ENCODE results near the gene TMEM116. TPM values are rescaled to one million over a fixed set of nuclear protein-coding genes. Genes with fewer than 3 reads are reported as not detected.
A peak's percentile ranks its signal among the peaks of the same experiment; 100 is the strongest.
"Not testable (repeated sequence)": the region's sequence is repeated elsewhere in the genome, so short reads cannot be mapped to it uniquely, and the experiment has no call there.

TMEM116 gene
- total RNA-seq (10 to 100 TPM; 22.4 to 28.4 TPM), total RNA-seq (33.3 to 67.5 reads per million in 2 donors)

- Mint-ChIP-seq H3K36me3 (ENCODE audit: low read depth) (peaks cover 11% of the 10 kb centered on the region), H3K4me3 (peak within 1 kb of the TSS; percentile 90), H3K4me1 (peaks cover 46% of the 10 kb centered on the region), H3K27me3 (no peaks in the 10 kb centered on the region), H3K27ac (peak within 1 kb of the TSS; percentile 98)
- DNase-seq (peak; percentile 98 to 100 (median 100)), ATAC-seq (peak; percentile 87)
- no peaks in the 10 kb centered on the region for H3K9me3 ChIP-seq (ENCODE audit: control insufficient read depth, low read length, poor library complexity, severe bottlenecking)
Observed at GRCh38 chr12:112012775-112013600, at the start of gene TMEM116, which contains the start of gene ERP29. Gene TMEM116, minus strand, starts transcription at chr12:112013165. Its CDS starts 7,895 bp downstream, at chr12:112005270. Gene ERP29, plus strand, starts transcription at chr12:112013426. Its CDS starts 40 bp downstream, at chr12:112013466.

DNA sequence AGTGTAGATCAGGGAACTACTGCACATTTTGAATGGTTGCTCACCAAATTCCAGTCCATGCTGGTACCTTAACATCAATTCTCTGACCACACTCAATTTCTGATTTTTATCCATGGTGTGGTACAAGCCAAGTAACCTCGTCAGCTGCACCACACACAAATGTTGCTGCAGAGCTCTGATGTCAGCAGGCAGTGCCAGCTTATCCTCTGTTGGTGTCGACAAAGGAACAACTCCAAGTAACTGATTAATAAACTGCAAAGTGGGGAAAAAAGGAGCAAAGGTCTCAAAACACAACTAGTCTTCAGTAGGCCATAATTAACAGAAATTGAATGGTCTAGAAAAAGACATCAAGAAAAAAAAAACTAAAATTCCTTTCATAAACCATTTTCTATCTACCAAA lies 48.2 kb upstream of the TMEM116 start:
- no peak overlapping the region for H3K27ac Mint-ChIP-seq
- no peak for DNase-seq
- H3K27me3 Mint-ChIP-seq, result no peaks in the 10 kb centered on the region
- no peak for ATAC-seq
- peaks cover 7% of the 10 kb centered on the region for H3K36me3 Mint-ChIP-seq (ENCODE audit: low read depth)
- H3K4me1 Mint-ChIP-seq, result peaks cover 4% of the 10 kb centered on the region
- H3K9me3 ChIP-seq (ENCODE audit: control insufficient read depth, low read length, poor library complexity, severe bottlenecking), result no peaks in the 10 kb centered on the region
- no peak overlapping the region for H3K4me3 Mint-ChIP-seq

DNA sequence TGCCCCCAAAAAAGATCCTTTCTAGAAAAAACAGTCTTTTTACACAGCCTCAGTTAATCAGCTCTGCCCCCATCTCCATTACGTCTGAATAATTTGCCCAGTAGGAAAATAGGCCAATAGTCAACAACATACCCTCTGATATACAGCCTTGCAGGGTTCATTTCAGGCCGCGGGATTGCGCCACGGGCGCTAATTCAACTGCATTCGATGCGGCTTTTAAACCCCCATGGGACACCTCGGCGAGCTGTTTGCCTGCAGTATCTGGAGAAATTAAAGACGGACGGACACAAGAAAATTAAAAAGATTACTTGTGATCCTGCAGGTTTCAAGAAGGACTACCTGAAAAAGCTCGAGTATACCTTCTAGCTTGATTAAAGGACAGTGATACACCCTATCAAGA lies 36.4 kb upstream of the TMEM116 start:
- H3K4me1 Mint-ChIP-seq, result peaks cover 4% of the 10 kb centered on the region

GRCh38 chr12:112046003-112046402 lies 33.0 kb upstream of the TMEM116 start:
- Mint-ChIP-seq H3K27me3 (no peaks in the 10 kb centered on the region), H3K4me3 (no peak overlapping the region), H3K4me1 (peaks cover 3% of the 10 kb centered on the region), H3K36me3 (ENCODE audit: low read depth) (peaks cover 9% of the 10 kb centered on the region), H3K27ac (peak overlapping the region; percentile 43)
- ATAC-seq (no peak), DNase-seq (no peak)
- H3K9me3 ChIP-seq (ENCODE audit: control insufficient read depth, low read length, poor library complexity, severe bottlenecking), result no peaks in the 10 kb centered on the region

More for the DNA sequence above, 36.4 kb upstream of the TMEM116 start:
- Mint-ChIP-seq H3K27me3 (no peaks in the 10 kb centered on the region), H3K27ac (peak overlapping the region; percentile 27), H3K4me3 (no peak overlapping the region), H3K36me3 (ENCODE audit: low read depth) (peaks cover 3% of the 10 kb centered on the region)
- no peaks in the 10 kb centered on the region for H3K9me3 ChIP-seq (ENCODE audit: control insufficient read depth, low read length, poor library complexity, severe bottlenecking)
- ATAC-seq (no peak), DNase-seq (no peak)

DNA sequence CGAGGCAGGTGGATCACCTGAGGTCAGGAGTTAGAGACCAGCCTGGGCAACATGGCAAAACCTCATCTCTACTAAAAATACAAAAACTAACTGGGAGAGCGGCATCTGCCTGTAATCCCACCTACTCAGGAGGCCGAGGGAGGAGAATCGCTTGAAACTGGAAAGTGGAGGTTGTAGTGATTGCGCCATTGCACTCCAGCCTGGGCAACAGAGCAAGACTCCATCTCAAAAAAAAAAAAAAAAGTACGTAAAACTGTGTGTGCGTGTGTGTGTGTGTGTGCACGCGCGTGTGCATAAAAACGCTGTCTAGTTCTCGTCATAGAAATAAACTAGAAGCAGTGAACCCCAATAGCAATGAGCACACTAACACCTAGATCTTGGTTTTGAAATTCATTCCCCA lies 23.6 kb upstream of the TMEM116 start:
- peaks cover 11% of the 10 kb centered on the region for H3K36me3 Mint-ChIP-seq (ENCODE audit: low read depth)

GRCh38 chr12:112035219-112035785 lies 22.3 kb upstream of the TMEM116 start:
- Mint-ChIP-seq H3K36me3 (ENCODE audit: low read depth) (peaks cover 11% of the 10 kb centered on the region), H3K4me3 (no peak overlapping the region), H3K4me1 (peaks cover 16% of the 10 kb centered on the region), H3K27ac (no peak overlapping the region), H3K27me3 (no peaks in the 10 kb centered on the region)
- H3K9me3 ChIP-seq (ENCODE audit: control insufficient read depth, low read length, poor library complexity, severe bottlenecking), result no peaks in the 10 kb centered on the region
- DNase-seq (no peak), ATAC-seq (no peak)

More for the DNA sequence above, 23.6 kb upstream of the TMEM116 start:
- H3K4me3 Mint-ChIP-seq; H3K27me3 Mint-ChIP-seq; ATAC-seq; DNase-seq; H3K9me3 ChIP-seq (ENCODE audit: control insufficient read depth, low read length, poor library complexity, severe bottlenecking): not testable (repeated sequence)
- Mint-ChIP-seq H3K4me1 (peaks cover 12% of the 10 kb centered on the region), H3K27ac (peak overlapping the region; percentile 9)

DNA sequence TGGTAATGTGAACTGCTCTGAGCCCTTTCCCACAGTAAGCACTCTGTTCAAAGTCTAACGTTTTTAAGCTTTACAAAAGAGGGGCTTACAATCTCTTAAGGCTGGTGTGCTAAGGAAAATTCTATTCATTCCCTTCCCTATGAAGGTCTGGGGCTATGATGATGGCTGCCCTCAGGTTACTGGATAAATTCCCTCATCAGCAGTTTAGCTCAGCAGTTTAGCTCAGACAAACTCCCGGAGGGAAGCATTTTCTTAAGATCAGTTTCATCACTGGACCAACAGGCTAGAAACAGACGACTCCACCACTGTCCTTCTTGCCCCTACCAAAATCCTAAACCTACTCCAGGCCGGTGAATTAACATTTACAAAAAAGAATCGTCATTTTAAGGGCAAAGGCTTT lies 19.3 kb upstream of the TMEM116 start:
- DNase-seq (no peak), ATAC-seq (no peak)
- H3K9me3 ChIP-seq (ENCODE audit: control insufficient read depth, low read length, poor library complexity, severe bottlenecking), result no peaks in the 10 kb centered on the region
- no peaks in the 10 kb centered on the region for H3K27me3 Mint-ChIP-seq
- peaks cover 12% of the 10 kb centered on the region for H3K4me1 Mint-ChIP-seq
- peaks cover 4% of the 10 kb centered on the region for H3K36me3 Mint-ChIP-seq (ENCODE audit: low read depth)
- peak overlapping the region; percentile 27 for H3K27ac Mint-ChIP-seq
- H3K4me3 Mint-ChIP-seq, result no peak overlapping the region

GRCh38 chr12:112031472-112031871 lies 18.5 kb upstream of the TMEM116 start:
- no peaks in the 10 kb centered on the region for H3K9me3 ChIP-seq (ENCODE audit: control insufficient read depth, low read length, poor library complexity, severe bottlenecking)
- Mint-ChIP-seq H3K4me3 (no peak overlapping the region), H3K36me3 (ENCODE audit: low read depth) (peaks cover 4% of the 10 kb centered on the region), H3K27me3 (no peaks in the 10 kb centered on the region), H3K4me1 (peaks cover 12% of the 10 kb centered on the region), H3K27ac (peak overlapping the region; percentile 60)
- ATAC-seq, result no peak
- no peak for DNase-seq

DNA sequence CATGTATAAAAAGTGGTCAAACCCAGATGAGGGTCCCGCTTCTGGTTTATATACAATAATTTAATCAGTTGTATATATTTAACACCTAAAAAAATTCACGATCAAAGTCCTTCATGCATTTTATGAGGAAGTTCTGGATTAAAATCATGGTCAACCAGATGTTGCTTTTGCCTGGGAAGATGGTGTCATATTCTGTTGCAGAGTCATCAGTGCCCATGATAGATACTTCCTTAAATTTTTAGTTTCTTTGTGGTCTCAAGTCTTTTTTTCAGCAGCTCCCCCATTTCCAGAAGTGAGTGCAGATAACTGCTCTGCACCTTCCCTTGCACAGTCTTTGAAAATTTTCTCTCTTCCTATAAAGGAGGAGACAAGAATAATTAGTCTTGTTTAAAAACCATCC lies 16.3 kb upstream of the TMEM116 start:
- no peak for ATAC-seq
- H3K9me3 ChIP-seq (ENCODE audit: control insufficient read depth, low read length, poor library complexity, severe bottlenecking), result no peaks in the 10 kb centered on the region
- Mint-ChIP-seq H3K4me1 (peaks cover 19% of the 10 kb centered on the region), H3K27ac (no peak overlapping the region), H3K36me3 (ENCODE audit: low read depth) (peaks cover 4% of the 10 kb centered on the region), H3K27me3 (no peaks in the 10 kb centered on the region), H3K4me3 (no peak overlapping the region)
- no peak for DNase-seq

DNA sequence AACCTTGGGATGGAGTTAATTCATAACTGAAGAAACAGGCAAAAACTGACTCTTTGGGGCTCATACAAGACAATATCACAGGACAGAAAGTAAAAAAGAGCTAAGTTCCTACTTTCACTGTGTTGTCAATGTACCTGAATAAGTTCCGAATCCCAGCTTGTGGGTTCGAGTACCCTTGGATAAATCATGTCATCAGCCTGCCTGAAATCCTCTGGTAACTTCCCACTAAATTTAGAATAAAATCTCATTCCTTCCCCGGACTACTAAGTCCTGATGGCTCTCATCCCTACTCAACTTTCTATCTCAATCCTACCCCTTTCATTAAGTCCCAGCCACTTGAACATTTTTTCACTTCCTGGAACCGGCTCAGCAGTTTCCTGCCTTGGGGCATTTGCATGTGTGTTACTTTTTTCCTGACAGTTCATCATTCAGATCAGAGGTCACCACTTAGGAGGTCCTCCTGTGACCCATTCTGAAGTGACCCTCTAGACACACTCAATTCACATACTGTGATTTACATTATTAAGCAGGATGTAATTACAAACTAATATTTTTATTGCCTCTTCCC lies 12.9 kb upstream of the TMEM116 start:
- peaks cover 22% of the 10 kb centered on the region for H3K4me1 Mint-ChIP-seq
- H3K27ac Mint-ChIP-seq, result peak overlapping the region; percentile 76
- peaks cover 4% of the 10 kb centered on the region for H3K36me3 Mint-ChIP-seq (ENCODE audit: low read depth)
- no peaks in the 10 kb centered on the region for H3K9me3 ChIP-seq (ENCODE audit: control insufficient read depth, low read length, poor library complexity, severe bottlenecking)
- no peak overlapping the region for H3K4me3 Mint-ChIP-seq
- ATAC-seq (no peak), DNase-seq (no peak)
- no peaks in the 10 kb centered on the region for H3K27me3 Mint-ChIP-seq

- no peak overlapping the region for H3K27ac Mint-ChIP-seq
- DNase-seq, result no peak
- H3K4me1 Mint-ChIP-seq, result peaks cover 33% of the 10 kb centered on the region
- ATAC-seq, result no peak
- H3K9me3 ChIP-seq (ENCODE audit: control insufficient read depth, low read length, poor library complexity, severe bottlenecking), result no peaks in the 10 kb centered on the region
- no peaks in the 10 kb centered on the region for H3K27me3 Mint-ChIP-seq
- no peak overlapping the region for H3K4me3 Mint-ChIP-seq
- peaks cover 4% of the 10 kb centered on the region for H3K36me3 Mint-ChIP-seq (ENCODE audit: low read depth)
Observed at GRCh38 chr12:112023759-112024396, 10.9 kb upstream of the TMEM116 start.

GRCh38 chr12:112022241-112023016 lies 9.5 kb upstream of the TMEM116 start:
- DNase-seq (no peak), ATAC-seq (no peak)
- Mint-ChIP-seq H3K4me1 (peaks cover 38% of the 10 kb centered on the region), H3K27ac (peak overlapping the region; percentile 85), H3K4me3 (no peak overlapping the region), H3K27me3 (no peaks in the 10 kb centered on the region), H3K36me3 (ENCODE audit: low read depth) (peaks cover 4% of the 10 kb centered on the region)
- H3K9me3 ChIP-seq (ENCODE audit: control insufficient read depth, low read length, poor library complexity, severe bottlenecking), result no peaks in the 10 kb centered on the region

All from T-helper 17 cell (primary cell).